HPDE6-E6E7 (cell line): Measurements from ENCODE around the gene RIF1.

Experiments
- DNase-seq: peaks from one replicate; pipeline ENCODE4 v3.0.0; 2011; ENCODE audit warnings: missing footprints; ENCODE audit errors: extremely low spot score

Gene RIF1, protein sequence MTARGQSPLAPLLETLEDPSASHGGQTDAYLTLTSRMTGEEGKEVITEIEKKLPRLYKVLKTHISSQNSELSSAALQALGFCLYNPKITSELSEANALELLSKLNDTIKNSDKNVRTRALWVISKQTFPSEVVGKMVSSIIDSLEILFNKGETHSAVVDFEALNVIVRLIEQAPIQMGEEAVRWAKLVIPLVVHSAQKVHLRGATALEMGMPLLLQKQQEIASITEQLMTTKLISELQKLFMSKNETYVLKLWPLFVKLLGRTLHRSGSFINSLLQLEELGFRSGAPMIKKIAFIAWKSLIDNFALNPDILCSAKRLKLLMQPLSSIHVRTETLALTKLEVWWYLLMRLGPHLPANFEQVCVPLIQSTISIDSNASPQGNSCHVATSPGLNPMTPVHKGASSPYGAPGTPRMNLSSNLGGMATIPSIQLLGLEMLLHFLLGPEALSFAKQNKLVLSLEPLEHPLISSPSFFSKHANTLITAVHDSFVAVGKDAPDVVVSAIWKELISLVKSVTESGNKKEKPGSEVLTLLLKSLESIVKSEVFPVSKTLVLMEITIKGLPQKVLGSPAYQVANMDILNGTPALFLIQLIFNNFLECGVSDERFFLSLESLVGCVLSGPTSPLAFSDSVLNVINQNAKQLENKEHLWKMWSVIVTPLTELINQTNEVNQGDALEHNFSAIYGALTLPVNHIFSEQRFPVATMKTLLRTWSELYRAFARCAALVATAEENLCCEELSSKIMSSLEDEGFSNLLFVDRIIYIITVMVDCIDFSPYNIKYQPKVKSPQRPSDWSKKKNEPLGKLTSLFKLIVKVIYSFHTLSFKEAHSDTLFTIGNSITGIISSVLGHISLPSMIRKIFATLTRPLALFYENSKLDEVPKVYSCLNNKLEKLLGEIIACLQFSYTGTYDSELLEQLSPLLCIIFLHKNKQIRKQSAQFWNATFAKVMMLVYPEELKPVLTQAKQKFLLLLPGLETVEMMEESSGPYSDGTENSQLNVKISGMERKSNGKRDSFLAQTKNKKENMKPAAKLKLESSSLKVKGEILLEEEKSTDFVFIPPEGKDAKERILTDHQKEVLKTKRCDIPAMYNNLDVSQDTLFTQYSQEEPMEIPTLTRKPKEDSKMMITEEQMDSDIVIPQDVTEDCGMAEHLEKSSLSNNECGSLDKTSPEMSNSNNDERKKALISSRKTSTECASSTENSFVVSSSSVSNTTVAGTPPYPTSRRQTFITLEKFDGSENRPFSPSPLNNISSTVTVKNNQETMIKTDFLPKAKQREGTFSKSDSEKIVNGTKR (N-terminal part only)

DNA sequence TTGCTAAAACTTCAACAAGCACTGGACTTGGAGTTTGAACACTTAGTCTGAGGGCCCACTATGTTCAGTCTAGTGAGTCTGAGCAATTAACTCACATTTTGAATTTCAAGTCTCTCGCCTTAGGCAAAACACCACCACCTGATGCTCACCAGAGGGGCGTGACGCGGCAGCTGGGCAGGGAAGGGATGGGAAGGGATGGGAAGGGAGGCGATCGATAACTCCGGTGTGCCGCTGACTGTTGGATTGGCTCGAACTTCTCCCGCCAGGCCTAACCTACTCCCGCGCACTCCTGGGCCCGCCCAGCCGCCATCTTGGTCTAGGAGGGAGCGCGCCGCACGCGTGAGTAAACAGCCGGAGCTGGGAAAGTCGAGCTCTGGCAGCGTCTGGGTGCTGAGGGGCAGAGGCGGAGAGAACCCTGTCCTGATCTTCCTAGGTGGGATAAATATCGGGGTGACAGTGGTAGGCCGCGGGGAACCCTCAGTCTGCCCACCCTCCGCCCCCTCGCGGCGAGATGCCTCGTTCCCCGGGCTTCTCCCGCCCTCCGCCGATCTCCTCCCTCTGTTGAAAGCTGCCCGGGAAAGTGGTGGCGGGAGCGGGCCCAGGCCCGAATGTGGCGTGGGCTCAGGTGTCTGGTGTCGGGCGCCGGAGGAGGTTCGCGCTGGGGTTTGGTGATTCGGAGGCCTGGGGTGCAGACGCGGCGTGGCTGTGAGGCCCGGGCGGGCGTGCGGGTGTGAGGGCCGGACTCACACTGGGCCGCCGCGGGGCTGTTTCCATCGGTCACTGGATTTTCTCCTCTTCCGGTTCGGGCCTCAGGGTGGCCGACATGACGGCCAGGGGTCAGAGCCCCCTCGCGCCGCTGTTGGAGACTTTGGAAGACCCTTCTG lies at the start of gene RIF1:
Gene RIF1, plus strand, starts transcription at position 302 of the 884 bp plus-strand sequence. Its CDS starts 522 bp downstream, at position 824.
- DNase-seq, result peak; percentile 93

DNA sequence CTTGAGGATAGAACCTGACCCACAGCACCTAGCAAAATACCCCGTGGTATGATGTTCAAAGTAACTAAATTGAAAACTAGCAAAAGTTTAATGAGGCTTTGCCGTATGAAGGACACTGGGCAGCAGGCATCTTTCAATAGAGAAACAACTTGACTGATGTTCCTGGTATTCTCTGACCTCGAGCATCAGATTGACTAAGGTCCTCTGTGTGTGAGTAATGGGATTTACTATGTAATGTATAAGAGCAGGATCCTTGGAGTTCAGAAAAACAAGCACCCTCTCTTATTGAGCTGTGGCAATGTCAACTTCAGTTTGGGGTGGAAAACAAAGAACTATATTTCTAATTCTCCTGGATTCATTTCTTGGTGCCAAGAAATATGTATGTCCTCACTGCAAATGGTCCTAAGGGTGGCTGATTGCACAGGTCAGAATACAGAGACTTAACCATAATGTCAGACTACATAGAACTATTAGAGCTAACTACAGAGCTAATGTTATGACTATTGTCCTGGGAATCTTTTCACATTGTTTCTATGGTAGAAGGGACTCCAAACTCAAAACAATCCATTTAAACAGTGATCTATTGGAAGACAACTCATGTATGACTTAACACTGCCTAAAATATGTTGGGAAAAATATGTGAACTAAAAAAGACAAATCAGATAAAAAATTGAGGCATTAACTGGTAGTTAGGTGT lies 47.9 kb upstream of the RIF1 start:
- no peak for DNase-seq

DNA sequence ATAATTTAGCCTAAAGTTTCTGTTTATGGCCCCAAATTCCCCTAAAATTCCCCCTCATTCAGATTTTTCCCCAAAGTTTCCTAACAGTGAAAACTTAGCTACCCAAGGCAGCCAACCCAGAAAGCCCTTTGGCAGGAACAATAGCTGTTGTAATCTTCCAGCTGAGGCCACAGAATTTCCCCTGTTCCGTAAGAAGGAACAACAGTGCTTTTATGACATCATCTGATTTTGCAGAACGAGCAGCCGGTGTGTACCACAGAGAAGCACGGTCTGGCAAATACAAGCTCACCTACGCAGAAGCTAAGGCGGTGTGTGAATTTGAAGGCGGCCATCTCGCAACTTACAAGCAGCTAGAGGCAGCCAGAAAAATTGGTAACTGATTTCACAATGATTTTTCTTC lies 46.0 kb upstream of the RIF1 start:
- no peak for DNase-seq

DNA sequence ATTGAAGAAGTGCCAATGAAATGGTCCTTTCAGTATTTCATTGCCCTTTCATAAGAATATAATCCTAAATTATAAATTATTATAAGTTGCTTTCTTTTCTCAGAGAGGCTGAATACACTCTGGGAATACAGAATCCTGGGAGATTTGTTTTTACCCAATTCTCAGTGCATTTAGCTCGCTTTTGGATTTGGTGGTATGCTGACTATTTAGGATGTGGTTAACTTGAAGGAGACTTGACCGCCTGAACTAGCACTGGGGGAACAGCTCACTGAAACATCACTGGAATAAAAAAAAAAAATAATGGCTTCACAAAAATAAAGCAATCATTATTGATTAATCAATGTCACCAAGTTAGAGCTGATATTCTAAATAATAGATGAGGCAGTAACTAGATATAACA lies 42.1 kb upstream of the RIF1 start:
- DNase-seq, result no peak

DNA sequence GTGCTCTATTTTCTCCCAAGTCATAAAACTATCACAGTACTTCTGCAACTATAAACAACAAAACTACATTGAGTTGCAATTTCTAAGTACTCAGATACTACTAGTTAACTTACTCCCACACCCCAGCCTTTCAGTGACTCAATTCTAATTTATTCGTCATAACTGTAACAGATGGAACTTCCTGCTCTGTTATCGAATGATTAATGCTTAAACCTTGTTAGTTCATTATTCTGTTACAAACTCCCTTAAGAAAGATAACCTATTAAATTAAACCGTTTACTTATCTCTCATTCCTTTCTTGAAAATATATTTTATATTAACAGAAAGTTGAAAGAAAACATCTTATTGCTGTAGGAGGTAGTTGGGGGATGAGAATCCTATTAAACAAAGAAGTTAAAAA lies 35.3 kb upstream of the RIF1 start:
- DNase-seq, result peak; percentile 72

DNA sequence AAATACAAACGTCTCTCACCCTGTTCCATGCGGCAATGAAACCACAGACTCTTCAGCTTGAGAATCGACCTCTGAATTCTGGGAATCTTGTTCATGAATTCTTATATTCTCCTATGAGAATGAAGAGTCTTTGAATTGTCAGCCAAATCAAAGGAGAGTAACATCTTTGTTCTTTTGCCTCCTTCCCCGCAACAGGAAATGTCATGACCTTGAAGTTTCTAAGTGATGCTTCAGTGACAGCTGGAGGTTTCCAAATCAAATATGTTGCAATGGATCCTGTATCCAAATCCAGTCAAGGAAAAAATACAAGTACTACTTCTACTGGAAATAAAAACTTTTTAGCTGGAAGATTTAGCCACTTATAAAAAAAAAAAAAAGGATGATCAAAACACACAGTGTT lies 30.5 kb upstream of the RIF1 start:
- no peak for DNase-seq

DNA sequence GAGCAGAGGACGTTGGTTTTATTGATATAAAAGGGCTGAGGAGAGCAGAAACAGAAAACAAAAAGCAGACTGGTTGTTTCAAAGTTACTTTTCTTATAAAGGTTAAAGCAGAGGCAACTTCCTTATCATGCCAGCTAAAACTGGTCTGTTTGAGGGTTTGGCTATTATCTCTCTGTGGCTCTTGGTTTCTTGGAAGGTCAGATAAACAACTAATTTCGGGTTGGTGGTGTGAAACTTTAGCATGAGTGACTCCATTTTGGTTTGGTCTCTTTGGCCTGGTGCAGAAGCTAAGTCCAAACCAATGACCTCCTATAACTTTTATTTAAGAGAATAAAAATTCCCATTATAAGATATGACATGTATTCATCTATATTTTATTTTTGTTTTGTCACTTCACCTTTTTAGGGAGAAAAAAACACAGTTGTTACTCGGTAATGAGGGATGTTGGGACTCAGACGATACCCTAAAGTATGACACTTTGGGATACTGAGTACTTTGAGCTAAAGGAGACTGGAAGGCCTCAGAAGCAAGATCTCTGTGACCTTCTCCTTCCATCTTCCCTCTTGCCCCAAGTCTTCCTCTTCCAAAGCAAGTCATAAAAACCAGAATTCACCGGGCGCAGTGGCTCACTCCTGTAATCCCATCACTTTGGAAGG lies 29.0 kb upstream of the RIF1 start:
- DNase-seq, result no peak

DNA sequence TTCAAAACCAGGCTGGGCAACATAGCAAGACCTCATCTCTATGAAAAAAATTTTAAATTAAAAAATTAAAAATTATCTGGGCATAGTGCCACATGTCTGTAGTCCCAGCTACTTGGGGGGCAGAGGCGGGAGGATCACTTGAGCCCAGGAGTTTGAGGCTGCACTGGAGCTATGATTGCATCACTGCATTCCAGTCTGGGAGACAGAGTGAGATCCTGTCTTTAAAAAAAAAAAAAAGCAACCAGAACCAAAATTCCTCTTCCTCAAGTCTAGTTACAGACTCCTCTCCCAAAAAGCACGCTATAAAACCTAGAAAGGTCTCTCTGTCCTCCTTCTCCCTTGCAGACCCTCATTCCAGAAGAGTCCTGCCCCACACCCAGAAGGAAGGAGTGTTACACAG lies 28.4 kb upstream of the RIF1 start:
- no peak for DNase-seq

DNA sequence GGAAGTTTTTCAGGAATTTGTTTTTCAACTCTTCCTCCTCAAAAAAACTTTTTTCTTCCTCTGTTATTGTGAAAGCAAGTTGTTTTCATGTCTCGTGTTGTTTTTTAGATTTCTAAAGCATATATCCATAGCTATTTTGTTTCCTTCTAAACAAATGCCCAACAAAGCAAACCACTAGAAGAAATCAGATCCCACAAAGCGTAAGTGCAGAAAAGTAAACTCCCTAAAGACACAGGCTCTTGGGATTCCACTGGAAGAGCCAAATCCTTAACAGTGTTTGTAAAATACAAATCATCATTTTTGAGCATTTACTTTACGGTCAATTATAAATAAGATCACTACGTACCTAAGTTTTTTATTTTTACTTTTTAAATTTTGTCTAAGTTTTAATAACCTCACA lies 21.7 kb upstream of the RIF1 start:
- no peak for DNase-seq

DNA sequence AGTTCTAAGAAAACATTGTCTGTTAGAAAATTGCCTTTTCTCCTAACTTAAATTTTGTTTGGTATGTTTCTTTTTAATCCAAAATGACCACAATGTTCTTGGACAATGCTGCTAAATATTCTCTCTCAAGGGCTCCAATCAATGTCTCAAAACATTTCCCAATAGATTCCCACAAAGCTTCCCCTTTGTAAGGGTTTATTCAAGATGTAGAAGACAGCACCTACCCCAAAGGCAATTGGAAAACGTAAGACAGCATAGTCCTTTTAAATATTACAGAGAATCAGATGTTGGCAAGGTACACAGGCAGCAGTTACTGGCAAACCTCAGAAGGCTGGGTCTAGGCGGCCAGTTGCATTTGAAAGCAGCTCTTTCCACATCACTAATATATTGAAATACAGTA lies 18.3 kb upstream of the RIF1 start:
- no peak for DNase-seq

DNA sequence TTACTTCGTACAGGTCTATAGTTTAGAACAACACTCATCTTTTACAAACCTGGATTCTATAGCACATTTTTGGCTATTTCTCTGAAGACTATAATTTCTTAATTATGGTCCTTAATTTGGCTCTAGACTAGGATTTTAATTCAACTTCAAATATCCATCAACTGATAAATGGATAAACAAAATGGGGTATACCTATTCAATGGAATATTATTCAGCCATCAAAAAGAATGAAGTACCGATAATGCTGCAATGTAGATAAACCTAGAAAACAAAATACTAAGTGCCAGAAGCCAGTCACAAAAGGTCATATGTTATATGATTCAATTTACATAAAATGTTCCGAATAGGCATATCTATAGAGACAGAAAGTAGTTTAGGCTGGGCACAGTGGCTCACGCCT lies 15.2 kb upstream of the RIF1 start:
- DNase-seq, result no peak

DNA sequence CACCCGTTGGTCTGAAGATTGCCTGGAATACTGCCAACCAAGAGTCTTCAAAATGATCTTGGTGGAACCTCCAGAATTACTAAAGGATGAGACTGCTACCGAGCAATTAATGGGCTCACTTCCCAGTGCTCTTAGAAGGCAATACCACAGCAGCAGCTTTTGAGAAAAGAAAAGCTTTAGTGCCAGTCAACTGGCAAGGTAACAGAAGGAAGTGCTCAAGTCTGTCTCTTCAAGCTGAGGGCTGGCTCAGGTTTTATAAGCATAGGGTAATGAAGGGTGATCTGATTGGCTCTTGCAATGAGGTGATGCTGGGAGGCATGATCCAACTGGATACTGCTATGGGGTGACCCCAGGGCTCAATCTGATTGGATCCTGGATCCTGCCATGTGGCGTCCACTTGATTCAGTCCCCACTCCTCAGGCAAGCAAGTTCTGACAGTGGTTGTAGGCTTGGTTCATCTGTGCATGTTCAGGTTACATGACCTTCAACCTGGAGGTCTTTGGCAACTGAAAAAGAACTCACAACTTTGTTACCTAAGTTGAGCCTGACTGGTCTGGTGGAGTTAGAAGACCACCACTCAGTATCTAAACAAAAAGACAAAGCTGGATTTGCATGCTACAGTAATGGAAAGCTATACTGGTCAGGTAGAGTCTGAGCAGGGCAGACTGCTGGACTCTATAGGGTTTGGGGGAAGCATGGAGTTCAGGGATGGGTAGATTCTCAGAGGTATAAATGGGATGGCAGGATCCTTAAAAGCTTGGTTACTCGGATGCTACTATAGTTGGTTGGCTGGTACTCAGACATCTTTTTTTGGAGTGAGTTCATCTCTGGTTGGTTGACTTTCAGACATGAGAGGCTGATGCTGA lies 14.0 kb upstream of the RIF1 start:
- no peak for DNase-seq

DNA sequence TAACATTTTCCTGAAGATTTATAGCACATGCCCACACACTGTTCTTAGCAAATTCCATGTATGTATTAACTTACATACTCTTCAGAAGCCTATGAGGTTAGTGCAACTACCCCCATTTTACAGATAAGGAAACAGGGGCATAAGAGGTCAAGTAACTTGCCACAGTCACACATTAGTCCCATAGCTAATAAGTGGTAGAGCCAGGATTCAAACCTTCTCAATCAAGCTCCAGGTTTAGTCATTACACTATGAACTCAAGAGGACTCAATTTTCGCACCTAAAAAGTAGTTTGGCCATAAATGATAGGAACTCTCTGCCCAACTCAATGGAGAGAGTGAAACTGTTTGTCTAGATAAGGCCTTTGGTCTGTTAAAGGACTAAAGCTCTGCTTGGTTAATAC lies 9.7 kb upstream of the RIF1 start:
- DNase-seq, result no peak

DNA sequence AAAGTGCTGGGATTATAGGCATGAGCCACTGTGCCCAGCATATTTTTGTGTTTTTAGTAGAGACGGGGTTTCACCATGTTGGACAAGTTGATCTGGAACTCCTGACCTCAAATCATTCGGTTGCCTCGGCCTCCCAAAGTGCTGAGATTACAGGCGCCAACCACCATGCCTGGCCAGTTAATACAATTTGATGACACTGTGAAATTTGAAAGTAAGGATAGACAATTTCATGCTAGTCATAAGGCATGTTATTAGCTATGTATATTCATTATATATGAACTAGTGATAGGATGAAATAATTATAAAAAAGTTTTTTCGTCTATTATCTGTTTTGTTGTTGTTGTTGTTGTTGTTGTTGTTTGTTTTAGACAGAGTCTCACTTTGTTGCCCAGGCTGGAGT lies 8.6 kb upstream of the RIF1 start:
- DNase-seq, result no peak

DNA sequence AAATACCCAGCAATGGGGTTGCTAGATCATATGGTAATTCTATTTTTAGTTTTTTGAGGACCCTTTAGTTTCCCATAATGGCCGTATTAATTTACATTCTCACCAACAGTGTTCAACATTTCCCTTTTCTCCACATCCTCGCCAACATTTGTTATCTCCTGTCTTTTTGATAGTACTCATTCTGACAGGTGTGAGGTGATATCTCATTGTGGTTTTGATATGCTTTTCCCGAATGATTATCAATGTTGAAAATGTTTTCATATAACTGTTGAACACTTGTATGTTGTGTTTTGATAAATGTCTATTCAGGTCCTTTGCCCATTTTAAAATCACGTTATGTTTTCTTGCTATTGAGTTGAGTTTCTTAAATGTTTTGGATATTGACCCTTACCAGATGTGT lies 5.8 kb upstream of the RIF1 start:
- no peak for DNase-seq

DNA sequence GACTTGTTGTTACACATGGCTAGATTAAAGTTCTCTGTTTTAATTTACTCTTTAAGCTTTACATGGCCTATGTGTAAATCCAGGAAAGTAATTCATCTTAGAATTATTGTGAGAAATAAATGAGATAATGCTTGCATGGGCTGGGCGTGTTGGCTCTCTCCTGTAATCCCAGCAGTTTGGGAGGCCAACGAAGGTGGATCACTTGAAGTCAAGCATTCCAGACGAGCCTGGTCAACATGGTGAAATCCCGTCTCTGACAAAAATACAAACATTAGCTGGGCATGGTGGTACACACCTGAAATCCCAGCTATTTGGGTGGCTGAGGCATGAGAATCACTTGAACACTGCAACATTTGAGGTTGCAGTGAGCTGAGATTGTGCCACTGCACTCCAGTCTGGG lies 4.3 kb upstream of the RIF1 start:
- DNase-seq, result no peak

DNA sequence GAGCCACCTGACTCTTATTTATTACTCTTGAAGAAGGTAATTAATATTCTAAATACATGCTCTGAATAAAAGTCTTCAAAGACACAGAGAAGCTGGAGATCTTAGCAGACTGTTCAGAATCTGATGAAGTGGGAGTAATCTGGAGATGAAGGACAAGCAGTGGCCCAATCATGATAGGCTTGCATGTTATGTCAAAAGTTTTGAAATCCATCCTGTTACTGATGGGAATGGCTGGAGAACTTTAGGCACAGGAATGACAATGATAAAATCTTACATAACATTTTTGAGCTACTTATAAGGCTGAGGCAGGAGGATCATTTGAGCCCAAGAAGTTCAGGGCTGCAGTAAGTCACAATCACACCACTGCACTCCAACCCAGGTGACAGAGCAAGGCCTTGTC lies 2.4 kb upstream of the RIF1 start:
- no peak for DNase-seq

DNA sequence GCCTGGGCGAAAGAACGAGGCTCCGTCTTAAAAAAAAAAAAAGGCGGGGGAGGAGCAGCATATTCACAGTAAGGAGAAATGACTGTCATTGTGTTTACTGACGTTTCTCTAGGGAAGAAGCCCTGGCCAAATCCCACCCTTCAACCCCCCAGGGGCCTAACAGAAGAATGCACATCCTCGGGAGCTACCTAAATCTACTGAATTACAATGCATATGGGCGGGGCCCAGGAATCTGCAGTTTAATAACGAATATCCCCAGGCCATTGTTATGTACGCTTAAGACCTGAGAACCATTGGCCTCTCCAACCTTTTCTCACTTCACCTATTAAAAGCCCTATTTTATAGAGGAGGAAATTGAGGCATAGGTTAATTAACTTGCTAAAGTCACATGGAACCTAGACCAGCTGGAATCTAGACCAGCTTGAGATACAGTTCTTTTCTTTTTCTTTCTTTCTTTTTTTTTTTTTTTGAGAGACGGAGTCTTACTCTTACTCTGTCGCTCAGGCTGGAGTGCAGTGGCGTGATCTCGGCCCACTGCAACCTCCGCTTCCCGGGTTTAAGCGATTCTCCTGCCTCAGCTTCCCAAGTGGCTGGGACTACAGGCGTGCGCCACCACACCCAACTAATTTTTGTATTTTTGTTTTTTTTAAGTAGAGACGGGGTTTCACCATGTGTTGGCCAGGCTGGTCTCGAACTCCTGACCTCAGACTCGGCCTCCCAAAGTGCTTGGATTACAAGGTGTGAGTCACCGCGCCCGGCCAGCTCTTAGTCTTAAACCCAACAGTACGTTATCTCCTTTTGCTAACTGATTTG lies 708 bp upstream of the RIF1 start:
- DNase-seq, result no peak
